RWPE1 (cell line): ENCODE measurements around the gene INTS11.
A peak's percentile ranks its signal among the peaks of the same experiment; 100 is the strongest.

Source experiments
- CTCF ChIA-PET: fragments of 350-600 bp; sonication (Branson Sonifier 250); formaldehyde crosslinking; extraction: SDS; loops from one replicate; lab custom pipeline; 2021; lab: Yijun Ruan, JAX
- POLR2A ChIA-PET: fragments of 400-600 bp; formaldehyde crosslinking; extraction: SDS; loops from one replicate; lab custom pipeline; 2020; ENCODE audit warnings: antibody characterized with exemption; ENCODE audit not compliant: low non-redundant PET; lab: Yijun Ruan, JAX
- DNase-seq: peaks from one replicate; pipeline ENCODE4 v3.0.0; 2012; ENCODE audit warnings: low spot score
- H3K27ac ChIP-seq: fragments of 450-650 bp; 2 replicates; pipeline ENCODE4 v1.5.1; 2017
- TF ChIP-seq, protein P1 (sequence below): fragments of 450-650 bp; conservative IDR thresholded peaks from 2 replicates; pipeline ENCODE4 v1.5.1; 2017; ENCODE audit warnings: low read depth, mild to moderate bottlenecking

The INTS11 gene

DNA sequence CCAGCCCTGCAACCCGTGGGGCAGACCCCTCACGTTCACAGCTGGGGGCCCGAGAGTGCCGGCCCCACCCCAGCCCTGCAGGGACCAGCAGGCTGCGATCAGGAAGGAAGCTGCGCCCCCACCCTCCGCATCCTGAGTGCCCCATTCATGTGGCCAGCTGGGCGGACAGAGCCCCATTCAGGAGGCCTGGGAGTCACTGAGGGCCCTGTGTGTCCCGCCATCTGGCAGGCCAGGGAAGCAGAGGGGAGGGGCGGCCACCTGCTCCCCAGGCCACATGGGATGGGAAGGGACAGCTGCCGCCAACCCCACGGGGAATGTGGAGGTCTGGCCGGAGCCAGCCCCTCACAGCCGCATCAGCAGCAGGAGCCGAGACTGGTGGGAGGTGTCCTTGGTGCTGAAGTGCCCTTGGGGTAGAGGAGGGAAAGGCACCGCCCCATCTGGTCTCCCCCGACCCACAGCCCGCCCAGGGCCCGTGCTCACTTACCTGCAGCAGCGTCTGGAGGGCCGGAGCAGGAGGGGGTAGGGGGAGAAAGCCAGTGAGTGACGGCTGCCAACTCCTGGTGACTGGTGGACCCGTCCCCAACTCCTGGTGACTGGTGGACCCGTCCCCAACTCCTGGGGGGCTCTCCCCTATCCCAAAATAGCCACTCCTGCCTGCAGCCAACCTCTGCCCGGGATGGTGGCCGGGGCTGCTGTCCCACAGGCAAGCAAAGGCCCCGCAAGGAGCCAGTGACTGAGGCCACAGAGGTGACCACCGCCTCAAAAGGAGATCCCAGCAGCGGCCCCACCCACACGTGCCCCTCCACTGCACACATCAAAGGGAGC, 25.4 kb downstream of the INTS11 start:
- POLR2A ChIA-PET, result no interaction called here
- peak overlapping the region; percentile 100 for H3K27ac ChIP-seq
- DNase-seq, result no peak
- CTCF ChIA-PET, result interaction anchor here (0.6 to 1.5 kb wide), 4 partner anchors 8 to 50 kb away, joined by 3 to 7 read pairs (median 4); no protein-coding TSS in a partner anchor
- TF ChIP-seq, protein P1, sequence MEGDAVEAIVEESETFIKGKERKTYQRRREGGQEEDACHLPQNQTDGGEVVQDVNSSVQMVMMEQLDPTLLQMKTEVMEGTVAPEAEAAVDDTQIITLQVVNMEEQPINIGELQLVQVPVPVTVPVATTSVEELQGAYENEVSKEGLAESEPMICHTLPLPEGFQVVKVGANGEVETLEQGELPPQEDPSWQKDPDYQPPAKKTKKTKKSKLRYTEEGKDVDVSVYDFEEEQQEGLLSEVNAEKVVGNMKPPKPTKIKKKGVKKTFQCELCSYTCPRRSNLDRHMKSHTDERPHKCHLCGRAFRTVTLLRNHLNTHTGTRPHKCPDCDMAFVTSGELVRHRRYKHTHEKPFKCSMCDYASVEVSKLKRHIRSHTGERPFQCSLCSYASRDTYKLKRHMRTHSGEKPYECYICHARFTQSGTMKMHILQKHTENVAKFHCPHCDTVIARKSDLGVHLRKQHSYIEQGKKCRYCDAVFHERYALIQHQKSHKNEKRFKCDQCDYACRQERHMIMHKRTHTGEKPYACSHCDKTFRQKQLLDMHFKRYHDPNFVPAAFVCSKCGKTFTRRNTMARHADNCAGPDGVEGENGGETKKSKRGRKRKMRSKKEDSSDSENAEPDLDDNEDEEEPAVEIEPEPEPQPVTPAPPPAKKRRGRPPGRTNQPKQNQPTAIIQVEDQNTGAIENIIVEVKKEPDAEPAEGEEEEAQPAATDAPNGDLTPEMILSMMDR, result no peak

DNA sequence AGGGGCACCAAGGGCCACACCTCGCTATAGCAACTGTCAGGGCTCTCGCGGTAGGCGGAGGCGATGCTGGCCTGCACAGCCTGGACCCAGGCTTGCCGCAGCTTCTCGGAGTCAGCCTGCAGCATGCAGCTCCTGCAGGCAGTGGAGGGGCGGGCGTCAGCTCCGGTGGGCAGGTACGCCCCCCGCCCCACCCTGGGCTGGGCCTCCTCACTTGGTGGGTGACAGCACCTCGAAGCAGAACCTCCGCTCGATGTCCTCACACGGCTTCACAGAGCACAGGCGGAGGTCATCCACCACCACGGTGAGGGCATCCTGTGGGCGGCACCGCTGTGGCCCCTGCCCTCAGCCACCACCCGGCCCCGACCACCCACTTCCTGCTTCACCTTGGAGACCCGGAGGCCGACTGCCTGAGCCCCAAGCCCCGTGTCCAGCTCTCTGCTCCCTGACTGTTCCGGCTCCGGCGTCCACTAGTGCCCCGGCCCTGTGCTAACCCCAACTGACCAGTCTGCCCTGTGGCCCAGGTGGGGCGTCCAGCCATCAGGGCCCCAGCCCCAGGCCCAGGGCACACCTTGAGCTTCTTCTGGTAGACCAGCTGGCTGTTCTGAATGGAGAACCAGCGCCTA, 26.5 kb downstream of the INTS11 start:
- TF ChIP-seq, protein P1, result no peak
- ChIA-PET POLR2A (no interaction called here), CTCF (interaction anchor here (1.1 kb wide), 1 partner anchor 46 kb away, joined by 6 read pairs; no protein-coding TSS in a partner anchor)
- H3K27ac ChIP-seq, result peak overlapping the region; percentile 27
- DNase-seq, result no peak

DNA sequence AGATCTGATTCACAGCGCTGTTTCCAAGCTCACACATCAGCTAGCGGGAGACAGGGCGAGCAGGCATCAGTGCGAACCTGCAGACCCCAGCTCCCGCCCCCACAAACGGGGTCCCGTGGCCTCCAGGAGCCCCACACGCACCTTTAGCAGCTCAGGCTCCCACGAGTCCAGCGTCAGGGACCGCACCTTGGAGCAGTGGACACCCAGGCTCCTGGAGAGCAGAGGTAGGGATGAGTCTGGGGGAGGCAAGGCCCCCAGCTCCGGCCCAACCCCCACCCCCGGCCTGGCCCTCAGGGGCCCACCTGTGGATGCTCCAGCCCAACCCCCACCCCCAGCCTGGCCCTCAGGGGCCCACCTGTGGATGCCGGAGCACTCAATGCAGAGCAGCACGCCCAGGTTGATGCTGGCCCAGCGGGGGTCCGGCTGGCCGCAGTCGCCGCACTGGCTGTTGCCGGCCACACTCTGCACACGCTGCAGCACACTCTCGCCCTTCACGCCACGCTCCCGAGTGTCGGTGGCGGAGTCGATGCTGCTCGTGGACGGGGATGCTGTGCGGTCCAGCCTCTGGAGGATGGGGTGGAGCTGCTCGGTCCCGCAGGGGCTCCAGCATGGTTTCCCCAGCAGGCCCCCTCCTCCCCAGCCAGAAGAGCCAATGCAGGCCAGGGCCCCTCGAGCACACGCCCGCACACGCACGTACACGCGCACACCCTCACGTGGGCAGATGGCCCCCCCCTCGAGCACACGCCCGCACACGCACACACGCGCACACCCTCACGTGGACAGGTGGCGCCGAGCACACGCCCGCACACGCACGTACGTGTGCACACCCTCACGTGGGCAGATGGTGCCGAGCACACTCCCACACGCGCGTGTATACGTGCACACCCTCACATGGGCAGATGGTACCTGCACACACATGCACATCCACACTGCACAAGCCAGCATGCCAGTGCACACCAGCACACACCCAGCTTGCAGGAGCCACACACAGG, 28.1 kb downstream of the INTS11 start:
- CTCF ChIA-PET, result no interaction called here
- POLR2A ChIA-PET, result no interaction called here
- TF ChIP-seq, protein P1, result no peak
- H3K27ac ChIP-seq, result peak overlapping the region; percentile 37
- no peak for DNase-seq

DNA sequence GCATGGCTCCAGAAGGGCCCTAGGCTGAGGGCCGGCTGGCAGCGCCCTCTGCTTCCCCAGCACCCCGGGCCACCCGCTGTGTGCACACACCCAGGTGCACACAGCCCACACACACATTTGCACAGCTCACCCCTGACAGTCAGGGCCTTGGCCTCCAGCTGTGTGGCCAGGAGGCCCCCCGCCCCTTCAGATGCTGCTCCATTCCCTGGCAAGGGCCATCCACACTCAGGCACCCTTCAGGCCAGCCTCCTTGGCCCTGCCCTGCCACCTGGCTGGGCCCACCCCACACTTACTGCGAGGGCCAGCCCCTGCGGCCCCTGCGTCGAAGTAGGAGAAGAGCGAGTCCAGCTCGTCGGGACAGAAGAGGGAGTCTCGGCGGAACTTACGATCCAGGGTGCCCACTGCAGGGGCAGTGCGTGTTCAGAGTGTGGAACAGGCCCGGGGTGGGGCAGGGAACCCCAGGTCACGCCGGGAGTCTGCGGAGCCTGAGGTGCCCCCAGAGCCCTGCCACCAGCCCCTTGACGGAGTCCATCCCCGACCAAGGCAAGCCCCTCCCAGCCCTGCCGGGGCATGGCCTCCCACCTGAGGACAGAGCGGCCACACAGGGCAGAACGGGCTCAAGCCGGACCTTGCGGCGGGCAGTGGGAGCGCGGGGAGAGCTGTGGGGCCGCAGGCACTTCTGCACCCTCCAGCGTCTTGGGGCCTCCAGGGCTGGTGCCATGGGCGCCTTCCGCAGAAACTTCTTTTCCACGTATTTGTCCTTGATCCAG, 29.1 kb downstream of the INTS11 start:
- POLR2A ChIA-PET, result no interaction called here
- no peak for DNase-seq
- TF ChIP-seq, protein P1, result no peak
- peak overlapping the region; percentile 37 for H3K27ac ChIP-seq
- CTCF ChIA-PET, result interaction anchor here (1.0 kb wide), 1 partner anchor 31 kb away, joined by 3 read pairs; no protein-coding TSS in a partner anchor

DNA sequence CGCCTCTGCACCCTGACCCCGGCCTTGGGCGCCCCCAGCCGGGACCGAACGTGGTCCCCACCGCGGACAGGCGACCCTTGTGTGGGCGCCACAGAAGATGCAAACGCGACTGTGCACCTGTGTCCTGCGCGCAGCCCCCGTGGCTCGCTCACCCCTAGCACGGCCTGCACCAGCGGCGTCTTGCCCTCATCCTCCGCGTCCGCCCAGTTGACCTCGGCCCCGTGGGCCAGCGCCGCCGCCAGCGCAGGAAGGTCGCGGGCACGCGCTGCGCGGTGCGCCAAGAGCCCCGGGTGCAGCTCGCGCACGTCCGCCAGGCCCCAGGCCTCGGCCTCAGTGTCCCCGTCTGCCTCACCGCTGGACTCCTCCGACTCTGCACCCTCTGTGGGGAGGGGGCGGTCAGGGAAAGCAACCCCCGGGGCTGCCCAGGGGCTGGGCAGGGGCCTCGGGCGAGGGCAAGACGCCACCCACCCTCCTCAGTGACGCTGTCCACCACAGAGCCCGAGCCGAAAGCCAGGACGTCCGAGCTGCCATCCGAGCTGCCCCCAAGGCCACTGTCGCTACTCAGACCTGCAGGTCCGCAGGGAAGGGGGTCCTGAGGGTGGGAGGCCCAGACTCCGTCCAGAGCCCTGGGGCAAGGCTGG, 30.1 kb downstream of the INTS11 start:
- CTCF ChIA-PET, result interaction anchor here (0.6 kb wide), 1 partner anchor 36 kb away, joined by 3 read pairs; no protein-coding TSS in a partner anchor

More for the DNA sequence above, 30.1 kb downstream of the INTS11 start:
- DNase-seq, result no peak
- peak overlapping the region; percentile 65; the same call in 1 of the 2 replicates for H3K27ac ChIP-seq
- TF ChIP-seq, protein P1, result no peak
- POLR2A ChIA-PET, result no interaction called here
